PC-3 (cell line): ENCODE results near the gene KCTD16.

Experiments used
- EZH2 ChIP-seq: fragments of 300-600 bp; sonication (generic); IDR thresholded peaks from one replicate; pipeline ENCODE4 v1.6.1; 2017; ENCODE audit warnings: antibody characterized with exemption, mild to moderate bottlenecking, low read length; ENCODE audit not compliant: unreplicated experiment
- EZH2phosphoT487 ChIP-seq: fragments of 300-600 bp; sonication (generic); IDR thresholded peaks from 2 replicates; pipeline ENCODE4 v1.6.1; 2018; ENCODE audit warnings: mild to moderate bottlenecking, antibody characterized with exemption, low read length, borderline replicate concordance
- TF ChIP-seq, protein P1 (sequence below): fragments of 300-600 bp; sonication (generic); conservative IDR thresholded peaks from 2 replicates; pipeline ENCODE4 v1.5.1; 2017; ENCODE audit warnings: antibody characterized with exemption, low read depth, mild to moderate bottlenecking, low read length

DNA sequence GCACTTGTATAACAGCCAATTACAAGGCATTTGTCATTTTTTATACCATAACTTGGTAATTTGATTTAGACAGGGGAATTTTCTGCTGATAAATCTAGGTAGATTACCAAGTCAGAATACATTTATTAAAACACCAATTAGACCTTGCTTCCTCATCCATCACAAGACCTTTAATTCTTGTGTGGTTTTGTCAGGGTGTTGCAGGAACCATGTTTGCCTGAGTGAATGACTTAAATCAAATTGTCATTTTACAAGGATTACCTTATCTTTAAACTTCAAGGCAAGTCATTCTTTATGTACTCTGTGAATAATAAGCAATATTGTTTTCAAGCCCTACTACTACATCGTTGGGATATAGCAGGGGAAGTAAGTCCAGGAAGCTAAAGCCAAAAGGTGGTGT, 257.7 kb downstream of the KCTD16 start:
- TF ChIP-seq, protein P1, sequence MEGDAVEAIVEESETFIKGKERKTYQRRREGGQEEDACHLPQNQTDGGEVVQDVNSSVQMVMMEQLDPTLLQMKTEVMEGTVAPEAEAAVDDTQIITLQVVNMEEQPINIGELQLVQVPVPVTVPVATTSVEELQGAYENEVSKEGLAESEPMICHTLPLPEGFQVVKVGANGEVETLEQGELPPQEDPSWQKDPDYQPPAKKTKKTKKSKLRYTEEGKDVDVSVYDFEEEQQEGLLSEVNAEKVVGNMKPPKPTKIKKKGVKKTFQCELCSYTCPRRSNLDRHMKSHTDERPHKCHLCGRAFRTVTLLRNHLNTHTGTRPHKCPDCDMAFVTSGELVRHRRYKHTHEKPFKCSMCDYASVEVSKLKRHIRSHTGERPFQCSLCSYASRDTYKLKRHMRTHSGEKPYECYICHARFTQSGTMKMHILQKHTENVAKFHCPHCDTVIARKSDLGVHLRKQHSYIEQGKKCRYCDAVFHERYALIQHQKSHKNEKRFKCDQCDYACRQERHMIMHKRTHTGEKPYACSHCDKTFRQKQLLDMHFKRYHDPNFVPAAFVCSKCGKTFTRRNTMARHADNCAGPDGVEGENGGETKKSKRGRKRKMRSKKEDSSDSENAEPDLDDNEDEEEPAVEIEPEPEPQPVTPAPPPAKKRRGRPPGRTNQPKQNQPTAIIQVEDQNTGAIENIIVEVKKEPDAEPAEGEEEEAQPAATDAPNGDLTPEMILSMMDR, result no peak
- TF ChIP-seq EZH2, result no peak
- TF ChIP-seq EZH2phosphoT487, result no peak
